SK-N-SH treated with all-trans-retinoic acid at 6 μM for 48 hours (cell line): Measurements from ENCODE around the gene CARD10.
"Not testable (repeated sequence)": the region's sequence is repeated elsewhere in the genome, so short reads cannot be mapped to it uniquely, and the experiment has no call there.

ENCODE experiments used
- ATAC-seq: fragments of 200-7000 bp; cut with Tn5 transposase; 3 replicates; pipeline ENCODE4 v1.9.1; 2020; ENCODE audit warnings: mild to moderate bottlenecking, moderate library complexity
- ARNTL ChIP-seq: fragments of 450-650 bp; formaldehyde crosslinking; IDR thresholded peaks from 2 replicates; pipeline ENCODE4 v1.5.0; 2020; ENCODE audit warnings: low read depth, mild to moderate bottlenecking, moderate library complexity, borderline replicate concordance
- BACH2 ChIP-seq: fragments of 250-450 bp; sonication (Bioruptor Pico); IDR thresholded peaks from 2 replicates; pipeline ENCODE4 v1.9.0; 2021; ENCODE audit warnings: mild to moderate bottlenecking, borderline replicate concordance
- CREB5 ChIP-seq: fragments of 250-450 bp; sonication (Bioruptor Pico); IDR thresholded peaks from 2 replicates; pipeline ENCODE4 v1.5.1; 2020; ENCODE audit warnings: low read depth, mild to moderate bottlenecking, moderate library complexity
- CSRNP3 ChIP-seq: fragments of 250-450 bp; sonication (Bioruptor Pico); IDR thresholded peaks from 2 replicates; pipeline ENCODE4 v1.5.1; 2021; ENCODE audit warnings: mild to moderate bottlenecking, moderate library complexity
- ESRRG ChIP-seq: fragments of 250-450 bp; sonication (Bioruptor Pico); IDR thresholded peaks from 2 replicates; pipeline ENCODE4 v1.6.1; 2021; ENCODE audit warnings: mild to moderate bottlenecking
- GLIS3 ChIP-seq: fragments of 250-450 bp; sonication (Bioruptor Pico); IDR thresholded peaks from 2 replicates; pipeline ENCODE4 v1.5.0; 2020; ENCODE audit warnings: mild to moderate bottlenecking, moderate library complexity
- ISL1 ChIP-seq: fragments of 250-450 bp; sonication (Bioruptor Pico); IDR thresholded peaks from 2 replicates; pipeline ENCODE4 v2.1.2; 2022; ENCODE audit warnings: mild to moderate bottlenecking, moderate library complexity
- PATZ1 ChIP-seq: fragments of 250-450 bp; sonication (Bioruptor Pico); IDR thresholded peaks from 2 replicates; pipeline ENCODE4 v1.8.0; 2020; ENCODE audit warnings: mild to moderate bottlenecking, moderate library complexity, borderline replicate concordance
- POU6F1 ChIP-seq: fragments of 250-450 bp; sonication (Bioruptor Pico); IDR thresholded peaks from 2 replicates; pipeline ENCODE4 v1.8.0; 2021; ENCODE audit warnings: low read depth, mild to moderate bottlenecking, moderate library complexity, borderline replicate concordance
- PPARA ChIP-seq: fragments of 250-450 bp; sonication (Bioruptor Pico); IDR thresholded peaks from 2 replicates; pipeline ENCODE4 v1.5.0; 2020; ENCODE audit warnings: mild to moderate bottlenecking, borderline replicate concordance
- RARB ChIP-seq: fragments of 250-450 bp; sonication (Bioruptor Pico); IDR thresholded peaks from 2 replicates; pipeline ENCODE4 v1.8.0; 2021; ENCODE audit warnings: mild to moderate bottlenecking, moderate library complexity
- TCF4 ChIP-seq: fragments of 250-450 bp; sonication (Bioruptor Pico); IDR thresholded peaks from 2 replicates; pipeline ENCODE4 v1.8.0; 2021; ENCODE audit warnings: mild to moderate bottlenecking, moderate library complexity, borderline replicate concordance
- TOX ChIP-seq: fragments of 250-450 bp; sonication (Bioruptor Pico); IDR thresholded peaks from 2 replicates; pipeline ENCODE4 v1.8.0; 2021; ENCODE audit warnings: mild to moderate bottlenecking, moderate library complexity, borderline replicate concordance
- ZC3H10 ChIP-seq: fragments of 250-450 bp; sonication (Bioruptor Pico); IDR thresholded peaks from 2 replicates; pipeline ENCODE4 v1.5.1; 2021; ENCODE audit warnings: mild to moderate bottlenecking, moderate library complexity
- ZFP30 ChIP-seq: fragments of 450-650 bp; formaldehyde crosslinking; IDR thresholded peaks from 2 replicates; pipeline ENCODE4 v1.5.0; 2022; ENCODE audit warnings: mild to moderate bottlenecking, moderate library complexity
- ZNF565 ChIP-seq: fragments of 450-650 bp; formaldehyde crosslinking; conservative IDR thresholded peaks from 2 replicates; pipeline ENCODE4 v1.5.0; 2020; ENCODE audit warnings: low read depth, mild to moderate bottlenecking, moderate library complexity
- ZNF8 ChIP-seq: fragments of 450-650 bp; formaldehyde crosslinking; IDR thresholded peaks from 2 replicates; pipeline ENCODE4 v1.5.0; 2020; ENCODE audit warnings: mild to moderate bottlenecking, moderate library complexity
- TF ChIP-seq, protein P1 (sequence below): fragments of 250-450 bp; sonication (Bioruptor Pico); IDR thresholded peaks from 2 replicates; pipeline ENCODE4 v1.5.0; 2020; ENCODE audit warnings: mild to moderate bottlenecking, moderate library complexity

Gene CARD10

DNA sequence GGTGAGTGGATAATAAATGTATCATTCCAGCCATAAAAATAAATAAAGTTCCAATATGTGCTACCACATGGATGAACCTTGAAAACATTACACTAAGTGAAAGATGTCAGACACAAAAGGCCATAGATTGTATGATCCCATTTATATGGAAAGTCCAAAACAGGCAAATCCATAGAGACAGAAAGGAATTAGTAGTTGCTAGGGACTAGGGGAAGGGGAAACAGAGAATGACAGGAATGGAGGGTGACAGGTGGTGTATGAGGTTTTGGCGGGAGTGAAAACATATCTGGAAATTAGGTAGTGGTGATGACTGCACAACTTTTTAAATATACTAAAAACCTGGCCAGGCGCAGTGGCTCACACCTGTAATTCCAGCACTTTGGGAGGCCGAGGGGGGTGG lies 15.2 kb upstream of the CARD10 start (continued):
- TF ChIP-seq CSRNP3 (CRISPR knock-in tag): no peak
- TF ChIP-seq TCF4 (CRISPR knock-in tag): no peak
- TF ChIP-seq ZFP30 (CRISPR knock-in tag): no peak
- no peak for TF ChIP-seq BACH2 (CRISPR knock-in tag)
- TF ChIP-seq ZC3H10 (CRISPR knock-in tag): no peak
- no peak for TF ChIP-seq GLIS3 (CRISPR knock-in tag)
- TF ChIP-seq TOX (CRISPR knock-in tag): no peak
- TF ChIP-seq, all 23 proteins: peak for 0

DNA sequence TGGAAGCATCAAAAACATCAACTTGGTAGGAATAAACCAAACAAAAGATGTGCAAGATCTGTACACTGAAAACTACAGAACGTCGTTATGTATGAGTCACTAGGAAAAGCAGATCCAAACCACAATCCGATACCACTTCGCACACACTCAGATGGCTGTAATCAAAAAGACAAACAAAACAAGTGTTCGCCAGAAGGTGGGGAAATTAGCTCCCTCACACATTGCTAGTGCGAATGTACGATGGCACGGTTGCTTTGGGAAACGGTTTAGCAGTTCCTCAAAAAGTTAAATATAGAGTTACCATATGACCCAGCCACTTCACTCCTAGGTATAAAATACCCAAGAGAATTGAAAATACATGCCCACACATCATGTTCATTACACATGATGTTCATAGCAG lies 14.8 kb upstream of the CARD10 start:
- TF ChIP-seq TCF4 (CRISPR knock-in tag): no peak

DNA sequence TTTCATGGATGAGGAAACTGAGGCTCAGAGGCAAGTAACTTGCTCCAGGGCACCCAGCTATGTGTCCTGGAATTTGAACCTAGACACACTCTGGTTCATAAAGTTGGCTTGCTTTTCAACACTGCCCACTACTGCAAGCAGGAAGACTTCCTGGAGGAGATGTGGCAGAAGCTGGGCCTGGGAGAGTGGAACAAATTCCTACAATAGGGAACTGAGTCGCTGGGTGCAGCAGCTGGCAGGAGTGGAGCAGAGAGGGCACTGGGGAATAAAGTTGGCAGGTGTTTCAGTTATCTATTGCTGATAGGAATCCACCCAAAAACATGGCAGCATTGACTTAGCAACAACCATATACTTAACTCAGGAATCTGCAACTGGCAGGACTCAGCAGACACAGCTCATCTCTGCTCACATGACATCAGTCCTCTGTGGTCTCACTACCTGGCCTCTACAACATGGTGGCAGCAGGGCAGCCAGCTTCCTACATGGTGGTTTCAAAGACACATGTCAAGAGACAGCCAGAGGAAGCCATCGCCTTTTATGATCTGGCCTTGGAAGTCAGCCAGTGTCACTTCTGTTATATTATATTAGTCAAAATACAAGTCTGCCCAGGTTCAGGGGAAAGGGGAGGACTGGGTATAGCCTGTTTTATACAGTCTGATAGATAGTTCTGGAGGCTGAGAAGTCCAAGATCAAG lies 10.6 kb upstream of the CARD10 start:
- no peak for TF ChIP-seq ZNF565
- TF ChIP-seq POU6F1 (CRISPR knock-in tag): no peak
- no peak for TF ChIP-seq ESRRG
- TF ChIP-seq RARB: no peak
- no peak for TF ChIP-seq PPARA (CRISPR knock-in tag)
- TF ChIP-seq ZC3H10 (CRISPR knock-in tag): no peak
- TF ChIP-seq CSRNP3 (CRISPR knock-in tag): no peak
- TF ChIP-seq CREB5 (CRISPR knock-in tag): no peak
- no peak for TF ChIP-seq TOX (CRISPR knock-in tag)
- no peak for TF ChIP-seq ZNF8 (CRISPR knock-in tag)
- TF ChIP-seq ISL1: no peak
- TF ChIP-seq, protein P1, sequence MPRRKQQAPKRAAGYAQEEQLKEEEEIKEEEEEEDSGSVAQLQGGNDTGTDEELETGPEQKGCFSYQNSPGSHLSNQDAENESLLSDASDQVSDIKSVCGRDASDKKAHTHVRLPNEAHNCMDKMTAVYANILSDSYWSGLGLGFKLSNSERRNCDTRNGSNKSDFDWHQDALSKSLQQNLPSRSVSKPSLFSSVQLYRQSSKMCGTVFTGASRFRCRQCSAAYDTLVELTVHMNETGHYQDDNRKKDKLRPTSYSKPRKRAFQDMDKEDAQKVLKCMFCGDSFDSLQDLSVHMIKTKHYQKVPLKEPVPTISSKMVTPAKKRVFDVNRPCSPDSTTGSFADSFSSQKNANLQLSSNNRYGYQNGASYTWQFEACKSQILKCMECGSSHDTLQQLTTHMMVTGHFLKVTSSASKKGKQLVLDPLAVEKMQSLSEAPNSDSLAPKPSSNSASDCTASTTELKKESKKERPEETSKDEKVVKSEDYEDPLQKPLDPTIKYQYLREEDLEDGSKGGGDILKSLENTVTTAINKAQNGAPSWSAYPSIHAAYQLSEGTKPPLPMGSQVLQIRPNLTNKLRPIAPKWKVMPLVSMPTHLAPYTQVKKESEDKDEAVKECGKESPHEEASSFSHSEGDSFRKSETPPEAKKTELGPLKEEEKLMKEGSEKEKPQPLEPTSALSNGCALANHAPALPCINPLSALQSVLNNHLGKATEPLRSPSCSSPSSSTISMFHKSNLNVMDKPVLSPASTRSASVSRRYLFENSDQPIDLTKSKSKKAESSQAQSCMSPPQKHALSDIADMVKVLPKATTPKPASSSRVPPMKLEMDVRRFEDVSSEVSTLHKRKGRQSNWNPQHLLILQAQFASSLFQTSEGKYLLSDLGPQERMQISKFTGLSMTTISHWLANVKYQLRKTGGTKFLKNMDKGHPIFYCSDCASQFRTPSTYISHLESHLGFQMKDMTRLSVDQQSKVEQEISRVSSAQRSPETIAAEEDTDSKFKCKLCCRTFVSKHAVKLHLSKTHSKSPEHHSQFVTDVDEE (CRISPR knock-in tag): no peak
- TF ChIP-seq GLIS3 (CRISPR knock-in tag): no peak
- no peak for TF ChIP-seq ARNTL
- TF ChIP-seq ZFP30 (CRISPR knock-in tag): no peak
- TF ChIP-seq BACH2 (CRISPR knock-in tag): no peak
- TF ChIP-seq PATZ1 (CRISPR knock-in tag): no peak
- no peak for ATAC-seq

More for the DNA sequence above, 14.8 kb upstream of the CARD10 start:
- 0 out of 3 replicates have a peak, but pooled peaks have one; percentile 11 for ATAC-seq

- not testable (repeated sequence) for ATAC-seq
Observed at GRCh38 chr22:37527952-37528351, 8.7 kb upstream of the CARD10 start.

DNA sequence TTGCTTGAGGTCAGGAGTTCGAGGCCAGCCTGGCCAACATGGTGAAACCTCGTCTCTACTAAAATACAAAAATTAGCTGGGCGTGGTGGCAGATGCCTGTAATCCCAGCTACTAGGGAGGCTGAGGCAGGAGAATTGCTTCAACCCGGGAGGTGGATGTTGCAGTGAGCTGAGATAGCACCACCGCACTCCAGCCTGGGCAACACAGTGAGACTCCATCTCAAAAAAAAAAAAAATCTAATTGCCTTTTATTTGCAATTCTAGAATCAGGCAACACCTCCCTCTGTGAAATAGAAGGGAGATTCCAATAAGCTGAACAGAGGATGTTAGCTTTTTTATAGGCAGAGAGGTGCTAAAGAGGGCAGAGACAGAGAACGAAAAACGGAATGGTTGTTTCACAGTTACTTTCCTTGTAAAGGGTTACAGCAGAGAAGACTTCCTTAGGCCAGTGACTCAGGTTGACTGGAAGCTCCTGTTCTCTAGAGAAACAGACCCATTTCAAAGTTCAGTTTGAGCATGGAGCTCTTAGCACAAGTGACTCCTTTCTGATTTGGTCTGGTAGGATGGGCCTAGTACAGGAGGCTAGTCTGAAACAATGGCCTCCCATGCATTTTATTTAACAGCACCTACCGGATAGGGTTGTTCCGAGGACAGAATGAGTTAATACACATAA lies 8.0 kb upstream of the CARD10 start:
- ATAC-seq: not testable (repeated sequence)
